NCI-H82 treated with DMSO at 0.1 percent for 48 hours (cell line): ENCODE data around the gene EXTL2.
"Not testable (repeated sequence)": the region's sequence is repeated elsewhere in the genome, so short reads cannot be mapped to it uniquely, and the experiment has no call there.

Experiments used
- DNase-seq: peaks from one replicate; lab custom pipeline; 2025; ENCODE audit not compliant: unreplicated experiment; lab: John Stamatoyannopoulos, UW

Gene EXTL2

GRCh38 chr1:100861379-100861778 lies 33.3 kb downstream of the EXTL2 start:
- no peak for DNase-seq

GRCh38 chr1:100860397-100860991 lies 34.1 kb downstream of the EXTL2 start:
- no peak for DNase-seq

GRCh38 chr1:100855116-100855515 lies 39.5 kb downstream of the EXTL2 start:
- DNase-seq: not testable (repeated sequence)

DNA sequence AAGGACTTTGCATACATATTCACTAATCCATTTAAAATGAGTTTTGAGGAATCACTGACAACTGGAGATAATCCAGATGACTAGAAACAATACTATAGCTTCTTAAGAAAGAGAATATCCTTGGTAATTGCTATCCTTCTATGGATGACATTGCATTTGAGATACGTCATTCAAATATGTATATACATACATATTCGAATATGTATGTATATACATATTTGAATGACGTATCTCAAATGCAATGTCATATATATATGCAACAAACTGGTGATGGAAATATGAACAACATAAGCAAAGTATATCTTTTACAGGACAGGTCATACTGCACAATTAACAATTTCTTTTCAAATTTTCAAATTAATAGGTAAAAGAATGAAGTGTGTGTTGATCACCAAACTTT lies 41.7 kb downstream of the EXTL2 start:
- no peak for DNase-seq

GRCh38 chr1:100851726-100852125 lies 42.9 kb downstream of the EXTL2 start:
- no peak for DNase-seq

DNA sequence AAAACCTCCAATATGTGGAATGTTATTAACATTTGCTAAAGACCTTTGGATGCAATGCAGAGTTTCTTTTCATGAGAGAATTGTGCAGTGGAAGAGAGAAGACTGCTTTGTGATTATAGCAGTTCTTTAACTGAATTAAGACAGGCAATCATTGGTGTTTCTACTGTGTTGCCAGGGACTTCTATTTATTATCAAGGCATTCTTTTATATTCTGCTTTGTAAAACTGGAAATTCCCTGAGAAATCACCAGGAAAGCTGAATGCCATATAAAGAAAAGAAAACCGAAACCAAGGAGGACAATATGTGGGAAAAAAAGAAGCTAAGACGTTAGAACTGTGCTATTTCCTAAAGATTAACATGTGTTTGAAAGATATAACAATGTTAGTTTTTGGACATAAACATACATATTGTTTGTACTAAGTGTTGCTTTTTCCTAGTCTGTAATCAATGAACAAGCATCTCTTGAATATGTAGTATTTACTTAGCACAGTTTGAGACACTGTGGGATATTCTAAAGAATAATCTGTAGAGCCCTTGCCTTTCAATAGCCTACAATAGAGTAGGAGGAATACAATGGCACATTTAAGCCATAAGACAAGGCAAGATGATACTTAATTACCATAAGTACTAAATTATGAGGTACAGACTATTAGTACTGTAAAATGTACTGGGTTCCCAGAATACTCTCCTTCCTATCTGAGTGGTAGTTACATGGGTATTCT lies 47.1 kb downstream of the EXTL2 start:
- no peak for DNase-seq

DNA sequence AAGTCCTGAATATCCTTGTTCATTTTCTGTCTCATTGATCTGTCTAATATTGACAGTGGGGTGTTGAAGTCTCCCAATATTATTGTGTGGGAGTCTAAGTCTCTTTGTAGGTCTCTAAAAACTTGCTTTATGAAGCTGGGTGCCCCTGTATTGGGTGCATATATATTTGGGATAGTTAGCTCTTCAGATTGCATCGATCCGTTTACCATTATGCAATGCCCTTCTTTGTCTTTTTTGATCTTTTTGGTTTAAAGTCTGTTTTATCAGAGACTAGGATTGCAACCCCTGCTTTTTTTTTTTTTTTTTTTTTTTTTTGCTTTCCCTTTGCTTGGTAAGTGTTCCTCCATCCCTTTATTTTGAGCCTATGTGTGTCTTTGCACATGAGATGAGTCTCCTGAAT lies 51.5 kb downstream of the EXTL2 start:
- DNase-seq: not testable (repeated sequence)

- DNase-seq: no peak
Observed at GRCh38 chr1:100835866-100836842, 58.5 kb downstream of the EXTL2 start.

DNA sequence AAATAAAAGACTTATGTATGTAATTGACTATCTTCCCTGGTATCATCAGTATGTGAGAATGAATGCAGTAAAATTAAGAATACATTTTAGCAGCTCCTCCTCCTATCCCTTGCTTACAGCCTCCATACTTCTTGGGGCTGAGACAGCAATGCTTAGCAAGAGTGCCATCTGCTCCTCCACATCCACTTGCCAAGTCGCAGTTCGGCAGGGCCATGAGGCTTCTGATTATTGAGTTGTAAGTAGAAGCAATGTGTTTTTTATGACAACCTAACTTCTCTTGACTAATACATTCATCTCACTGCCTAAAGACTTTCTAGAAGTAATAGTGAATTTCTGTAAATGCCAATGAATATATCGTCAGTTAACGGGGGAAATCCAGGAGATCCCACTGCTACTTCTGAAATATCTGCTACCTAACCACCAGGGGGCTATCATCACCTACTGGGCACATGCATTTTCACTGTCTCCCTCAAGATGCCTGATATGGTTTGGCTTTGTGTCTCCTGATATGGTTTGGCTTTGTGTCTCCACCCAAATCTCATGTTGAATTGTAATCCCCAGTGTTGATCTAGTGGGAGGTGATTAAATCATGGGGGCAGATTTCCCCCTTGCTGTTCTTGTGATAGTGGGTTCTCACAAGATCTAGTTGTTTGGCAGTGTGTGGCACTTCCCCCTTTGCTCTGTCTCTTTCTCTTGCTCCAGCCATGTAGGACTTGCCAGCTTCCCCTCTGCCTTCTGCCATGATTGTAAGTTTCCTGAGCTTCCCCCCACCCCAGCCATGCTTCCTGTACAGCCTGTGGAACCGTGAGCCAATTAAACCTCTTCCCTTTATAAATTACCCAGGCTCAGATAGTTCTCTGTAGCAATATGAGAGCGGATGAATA lies 59.6 kb downstream of the EXTL2 start:
- DNase-seq: peak; percentile 11

DNA sequence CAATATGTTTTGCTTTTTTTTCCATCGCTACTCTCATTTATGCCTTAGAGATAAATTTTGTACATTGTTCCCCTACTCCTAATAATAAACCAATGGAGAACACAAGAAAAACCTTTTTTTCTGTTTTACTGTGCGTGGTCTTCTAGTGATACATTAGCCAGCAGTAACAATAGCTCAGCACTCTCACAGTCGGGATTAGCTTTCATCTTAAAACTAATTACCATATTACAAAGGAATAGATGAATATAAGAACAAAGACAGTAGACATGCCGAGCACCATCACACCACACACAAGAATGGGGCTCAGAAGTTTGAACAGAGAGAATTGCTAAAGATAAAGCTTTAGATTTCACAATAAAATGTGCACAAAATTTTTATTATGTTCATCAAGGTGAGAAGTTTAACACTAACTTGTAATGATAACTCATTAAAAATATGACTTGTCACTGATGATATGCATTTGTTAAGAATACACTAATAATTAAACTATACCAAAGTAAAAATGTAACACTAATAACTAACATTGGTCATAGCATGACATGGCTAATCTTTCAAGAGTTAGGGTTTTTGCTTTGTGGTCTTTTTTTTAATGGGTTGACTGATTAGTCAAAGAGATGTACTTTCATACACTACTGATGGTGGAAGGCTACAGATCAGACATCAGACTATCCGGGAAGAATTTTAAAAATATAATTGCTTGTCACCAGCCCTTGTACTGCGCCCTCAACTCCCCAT lies 61.8 kb downstream of the EXTL2 start:
- no peak for DNase-seq

GRCh38 chr1:100825666-100826065 lies 69.0 kb downstream of the EXTL2 start:
- not testable (repeated sequence) for DNase-seq
